Measurements from ENCODE around the gene VSIR. TPM values are rescaled to one million over a fixed set of nuclear protein-coding genes. Genes with fewer than 3 reads are reported as not detected.

Gene VSIR
- total and polyA plus RNA-seq, 3 donors from 2014 or later, result 26.1 to 54.6 (median 54.4) TPM

GRCh38 chr10:71802715-71803488 is 29.6 kb upstream of the VSIR start:
- H3K9me3 ChIP-seq, result no peaks in the 10 kb centered on the region
- H3K4me3 ChIP-seq, result no peak overlapping the region
- H3K36me3 ChIP-seq (ENCODE audit: low read depth, missing control alignments), result no peaks in the 10 kb centered on the region
- no peaks in the 10 kb centered on the region for H3K27me3 ChIP-seq
- H3K4me1 ChIP-seq, result no peaks in the 10 kb centered on the region
- DNase-seq, result no peak
- WGBS, 2 donors, result 90 to 95% methylated on average over 12 to 18 of the region's 18 CpGs
- H3K27ac ChIP-seq, result no peak overlapping the region
- no peak for TF ChIP-seq POLR2A (IDR thresholded peaks at IDR 0.05)
- no peak for TF ChIP-seq CTCF (IDR thresholded peaks at IDR 0.05)
- intact Hi-C loops (cut with DNase I; ENCODE audit: low total_unique reads), result no loop called here

GRCh38 chr10:71802235-71802634 is 28.9 kb upstream of the VSIR start:
- H3K27me3 ChIP-seq, result no peaks in the 10 kb centered on the region
- H3K4me3 ChIP-seq, result no peak overlapping the region
- intact Hi-C loops (cut with DNase I; ENCODE audit: low total_unique reads), result no loop called here
- 93 to 98% methylated on average over 6 of the region's 6 CpGs for WGBS, 2 donors
- no peak overlapping the region for H3K27ac ChIP-seq
- no peaks in the 10 kb centered on the region for H3K9me3 ChIP-seq
- no peak for TF ChIP-seq CTCF (IDR thresholded peaks at IDR 0.05)
- TF ChIP-seq POLR2A (IDR thresholded peaks at IDR 0.05), result no peak
- H3K4me1 ChIP-seq, result no peaks in the 10 kb centered on the region
- H3K36me3 ChIP-seq (ENCODE audit: low read depth, missing control alignments), result no peaks in the 10 kb centered on the region
- DNase-seq, result no peak

- TF ChIP-seq POLR2A (IDR thresholded peaks at IDR 0.05) (no peak), CTCF (IDR thresholded peaks at IDR 0.05) (no peak)
- WGBS, 2 donors, result 82 to 93% methylated on average over 9 of the region's 9 CpGs
- Histone ChIP-seq H3K27ac (no peak overlapping the region), H3K4me1 (no peaks in the 10 kb centered on the region), H3K4me3 (no peak overlapping the region), H3K27me3 (no peaks in the 10 kb centered on the region), H3K9me3 (no peaks in the 10 kb centered on the region), H3K36me3 (ENCODE audit: low read depth, missing control alignments) (no peaks in the 10 kb centered on the region)
- intact Hi-C loops (cut with DNase I; ENCODE audit: low total_unique reads), result no loop called here
- DNase-seq, result no peak
Measured at GRCh38 chr10:71801361-71801760, 28.0 kb upstream of the VSIR start.

- no peaks in the 10 kb centered on the region for H3K27me3 ChIP-seq
- no peaks in the 10 kb centered on the region for H3K9me3 ChIP-seq
- WGBS, 2 donors, result 73 to 96% methylated on average over 3 of the region's 3 CpGs
- no peak overlapping the region for H3K27ac ChIP-seq
- TF ChIP-seq POLR2A (IDR thresholded peaks at IDR 0.05), result no peak
- no peak for TF ChIP-seq CTCF (IDR thresholded peaks at IDR 0.05)
- no peaks in the 10 kb centered on the region for H3K4me1 ChIP-seq
- H3K4me3 ChIP-seq, result no peak overlapping the region
- H3K36me3 ChIP-seq (ENCODE audit: low read depth, missing control alignments), result no peaks in the 10 kb centered on the region
- DNase-seq, result no peak
- intact Hi-C loops (cut with DNase I; ENCODE audit: low total_unique reads), result no loop called here
Measured at GRCh38 chr10:71799608-71800453, 26.5 kb upstream of the VSIR start.

All from testis (tissue), 3 donors.